Smooth muscle cell (in vitro differentiated cells): Measurements from ENCODE around the gene MACF1. TPM values are rescaled to one million over a fixed set of nuclear protein-coding genes. Genes with fewer than 3 reads are reported as not detected.

Experiments
- DNase-seq: peaks from one replicate; lab custom pipeline; 2025; ENCODE audit not compliant: unreplicated experiment; lab: John Stamatoyannopoulos, UW
- H2AFZ ChIP-seq: fragments of 200-600 bp; sonication (generic); 2 replicates; pipeline ENCODE4 v1.6.0; 2016; ENCODE audit warnings: antibody characterized with exemption, low read depth, mild to moderate bottlenecking
- H3F3A ChIP-seq: fragments of 200-600 bp; sonication (generic); 2 replicates; pipeline ENCODE4 v1.6.0; 2017; ENCODE audit warnings: antibody characterized with exemption, low read depth
- H3K27ac ChIP-seq: fragments of 200-600 bp; sonication (generic); 2 replicates; pipeline ENCODE4 v1.5.1; 2016; ENCODE audit warnings: low read depth, mild to moderate bottlenecking
- H3K27me3 ChIP-seq: fragments of 200-600 bp; sonication (generic); 2 replicates; pipeline ENCODE4 v1.6.1; 2016; ENCODE audit warnings: low read depth, mild to moderate bottlenecking
- H3K36me3 ChIP-seq: fragments of 200-600 bp; sonication (generic); 2 replicates; pipeline ENCODE4 v1.5.1; 2016; ENCODE audit warnings: low read depth
- H3K4me1 ChIP-seq: fragments of 200-600 bp; sonication (generic); 2 replicates; pipeline ENCODE4 v1.5.1; 2016; ENCODE audit warnings: low read depth
- H3K4me2 ChIP-seq: fragments of 200-600 bp; sonication (generic); 2 replicates; pipeline ENCODE4 v1.6.0; 2016; ENCODE audit warnings: mild to moderate bottlenecking
- H3K4me3 ChIP-seq: fragments of 200-600 bp; sonication (generic); 2 replicates; pipeline ENCODE4 v1.5.1; 2016; ENCODE audit warnings: mild to moderate bottlenecking
- H3K79me2 ChIP-seq: fragments of 200-600 bp; sonication (generic); 2 replicates; pipeline ENCODE4 v1.6.0; 2016; ENCODE audit warnings: low read depth, mild to moderate bottlenecking
- H3K9ac ChIP-seq: fragments of 200-600 bp; sonication (generic); 2 replicates; pipeline ENCODE4 v1.6.0; 2016; ENCODE audit warnings: low read depth
- H3K9me3 ChIP-seq: fragments of 200-600 bp; sonication (generic); replicated peaks from 2 replicates; pipeline ENCODE4 v1.5.1; 2016; ENCODE audit warnings: low read depth
- H4K20me1 ChIP-seq: fragments of 200-600 bp; sonication (generic); 2 replicates; pipeline ENCODE4 v1.6.0; 2016; ENCODE audit warnings: low read depth
- CTCF ChIP-seq: fragments of 200-600 bp; sonication (generic); IDR thresholded peaks from 2 replicates; pipeline ENCODE4 v1.5.1; 2017; ENCODE audit warnings: borderline replicate concordance, mild to moderate bottlenecking, antibody characterized with exemption; ENCODE audit not compliant: insufficient read depth, poor library complexity, severe bottlenecking
- WGBS: methylation state at CpG from one replicate; pipeline ENCODE4 v1.1.7; 2016; ENCODE audit warnings: low lambda C conversion rate; 5-methylcytosine and 5-hydroxymethylcytosine counted together
- polyA plus RNA-seq: library from polyadenylated mRNA; unstranded; fragments of >200 nt; fragmentation: Nextera tagmentation; extraction: Ambion mirVana; gene quantifications from 2 replicates; pipeline ENCODE4 v1.2.1, GENCODE V29; 2016
- total RNA-seq: library from RNA; depleted of rRNA; stranded (reverse); fragments of >200 nt; gene quantifications from 2 replicates; pipeline ENCODE4 v1.2.3, GENCODE V29; 2014

The MACF1 gene
- total and polyA plus RNA-seq, 2 experiments from 2014 or later: 36.9 to 195 TPM

DNA sequence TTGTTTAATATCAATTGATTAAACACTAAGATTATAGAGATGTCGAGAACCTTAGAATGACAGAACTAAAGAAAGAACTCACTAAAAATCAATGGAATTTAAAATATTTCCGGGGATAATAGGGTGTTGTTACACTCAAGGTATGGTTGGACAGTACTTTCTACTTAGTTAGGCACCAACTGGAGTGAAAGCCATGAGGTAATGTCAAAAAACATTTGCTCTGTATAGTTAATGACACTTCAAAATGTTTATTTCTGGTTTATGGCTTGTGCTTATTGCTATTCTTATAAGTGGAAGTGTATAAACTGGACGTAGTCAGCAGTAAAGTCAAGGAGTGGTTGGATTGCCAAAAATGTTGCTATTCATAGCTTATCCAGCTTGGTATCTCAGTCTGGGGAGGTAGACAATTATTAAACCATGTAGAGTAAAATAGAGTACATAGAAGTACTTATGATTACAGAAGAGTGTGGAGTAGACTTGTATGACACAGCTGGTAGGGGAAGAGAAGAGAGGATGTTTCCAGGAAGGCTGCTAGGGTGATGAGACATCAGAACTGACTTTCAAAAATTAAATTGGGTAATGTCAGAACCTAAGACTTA is 230.4 kb downstream of the MACF1 start:
- H3K79me2 ChIP-seq: no peaks in the 10 kb centered on the region
- no peaks in the 10 kb centered on the region for H3K4me1 ChIP-seq
- DNase-seq: no peak
- no peak overlapping the region for H3K4me3 ChIP-seq
- no peak overlapping the region for H3K4me2 ChIP-seq
- H4K20me1 ChIP-seq: no peaks in the 10 kb centered on the region
- peaks cover 6% of the 10 kb centered on the region for H3F3A ChIP-seq
- WGBS: 95% methylated on average over 3 of the region's 3 CpGs
- H3K9ac ChIP-seq: no peak overlapping the region
- TF ChIP-seq CTCF: no peak
- no peaks in the 10 kb centered on the region for H3K9me3 ChIP-seq
- peaks cover 32% of the 10 kb centered on the region for H3K36me3 ChIP-seq
- no peak overlapping the region for H2AFZ ChIP-seq
- H3K27me3 ChIP-seq: no peaks in the 10 kb centered on the region
- H3K27ac ChIP-seq: no peak overlapping the region

GRCh38 chr1:39435597-39435996 is 231.1 kb downstream of the MACF1 start:
- WGBS: over 99% methylated on average over 5 of the region's 5 CpGs
- DNase-seq: no peak
- Histone ChIP-seq H2AFZ (no peak overlapping the region), H3K27me3 (no peaks in the 10 kb centered on the region), H3K27ac (no peak overlapping the region), H3F3A (no peaks in the 10 kb centered on the region), H3K9ac (no peak overlapping the region), H3K79me2 (no peaks in the 10 kb centered on the region), H3K9me3 (no peaks in the 10 kb centered on the region), H4K20me1 (no peaks in the 10 kb centered on the region), H3K36me3 (peaks cover 37% of the 10 kb centered on the region), H3K4me3 (no peak overlapping the region), H3K4me2 (no peak overlapping the region), H3K4me1 (no peaks in the 10 kb centered on the region)
- no peak for TF ChIP-seq CTCF

- H3F3A ChIP-seq: no peaks in the 10 kb centered on the region
- H3K79me2 ChIP-seq: no peaks in the 10 kb centered on the region
- no peak overlapping the region for H2AFZ ChIP-seq
- DNase-seq: no peak
- H3K27ac ChIP-seq: no peak overlapping the region
- peaks cover 48% of the 10 kb centered on the region for H3K36me3 ChIP-seq
- H4K20me1 ChIP-seq: no peaks in the 10 kb centered on the region
- TF ChIP-seq CTCF: no peak
- no peaks in the 10 kb centered on the region for H3K4me1 ChIP-seq
- H3K27me3 ChIP-seq: no peaks in the 10 kb centered on the region
- 90% methylated on average over 3 of the region's 3 CpGs for whole genome bisulfite sequencing
- no peak overlapping the region for H3K4me2 ChIP-seq
- no peak overlapping the region for H3K4me3 ChIP-seq
- H3K9me3 ChIP-seq: no peaks in the 10 kb centered on the region
- no peak overlapping the region for H3K9ac ChIP-seq
Observed at GRCh38 chr1:39436842-39437241, 232.3 kb downstream of the MACF1 start.

DNA sequence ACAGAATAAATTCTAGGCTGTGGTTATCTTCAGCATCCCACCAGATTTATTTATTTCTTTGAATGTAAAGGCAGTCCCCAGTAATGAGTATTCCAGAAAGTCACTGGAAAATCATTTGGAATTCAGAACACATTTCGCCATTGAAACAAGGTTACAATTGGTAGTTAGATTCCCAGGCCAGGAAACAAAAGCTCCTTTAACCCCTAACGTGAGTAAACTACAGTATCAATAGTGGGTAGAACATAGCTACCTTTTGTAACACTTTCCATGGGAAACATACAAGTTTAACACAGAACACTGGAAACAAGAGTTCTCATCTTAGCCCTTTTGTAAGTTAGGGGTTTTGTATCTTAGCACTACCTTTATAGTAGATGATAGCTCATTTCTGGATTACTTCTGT is 233.5 kb downstream of the MACF1 start:
- H3K9ac ChIP-seq: no peak overlapping the region
- H2AFZ ChIP-seq: no peak overlapping the region
- no peak overlapping the region for H3K27ac ChIP-seq
- TF ChIP-seq CTCF: no peak
- no peak for DNase-seq
- H3K4me2 ChIP-seq: no peak overlapping the region
- WGBS: 98% methylated on average over 2 of the region's 2 CpGs
- H3K79me2 ChIP-seq: no peaks in the 10 kb centered on the region
- H3K9me3 ChIP-seq: no peaks in the 10 kb centered on the region
- H3K36me3 ChIP-seq: peaks cover 60% of the 10 kb centered on the region
- H3K27me3 ChIP-seq: no peaks in the 10 kb centered on the region
- H3K4me3 ChIP-seq: no peak overlapping the region
- H3K4me1 ChIP-seq: no peaks in the 10 kb centered on the region
- no peaks in the 10 kb centered on the region for H3F3A ChIP-seq
- no peaks in the 10 kb centered on the region for H4K20me1 ChIP-seq
